B cell (primary cell): ENCODE results near the gene ZNF134. TPM values are rescaled to one million over a fixed set of nuclear protein-coding genes. Genes with fewer than 3 reads are reported as not detected.

Source experiments
- ATAC-seq: fragments of 200-7000 bp; cut with Tn5 transposase; one replicate; pipeline ENCODE4 v1.10.0; 2021; ENCODE audit warnings: low read depth, mild to moderate bottlenecking, moderate number of reproducible peaks, moderate library complexity
- CTCF ChIA-PET: fragments of 350-600 bp; sonication (Branson Sonifier 250); formaldehyde crosslinking; loops from one replicate; lab custom pipeline; 2021; ENCODE audit warnings: antibody characterized with exemption, inconsistent platforms; lab: Charles Lee
- POLR2A ChIA-PET: fragments of 350-600 bp; sonication (Branson Sonifier 250); formaldehyde crosslinking; loops from one replicate; lab custom pipeline; 2021; ENCODE audit warnings: antibody characterized with exemption; lab: Charles Lee
- DNase-seq: peaks from one replicate; pipeline ENCODE4 v3.0.0; 2013
- H2AFZ ChIP-seq: 2 replicates; pipeline ENCODE4 v1.6.1; 2012; ENCODE audit warnings: mild to moderate bottlenecking, low read depth, low read length; ENCODE audit not compliant: insufficient read depth, poor library complexity, severe bottlenecking
- H3K27ac ChIP-seq, 2 donors: 1 replicate in 1 of 2; 2 replicates in 1 of 2; pipeline ENCODE4 v1.5.1; 2012 to 2013; ENCODE audit warnings: low read length in 2 of 2, mild to moderate bottlenecking in 2 of 2, moderate library complexity in 1 of 2
- H3K27me3 ChIP-seq, 4 experiments: fragments of 200-600 bp in 1 of 4; sonication (generic) in 1 of 4; replicated peaks in 1 of 4; 1 replicate in 2 of 4; 2 replicates in 2 of 4; pipeline versions ENCODE4 v1.6.1 to v1.7.0; 2013 to 2016; ENCODE audit warnings: low read length in 3 of 4, mild to moderate bottlenecking in 2 of 4, mixed read lengths in 1 of 4, moderate library complexity in 1 of 4; ENCODE audit not compliant: insufficient read depth in 4 of 4, control insufficient read depth in 3 of 4; ENCODE audit errors: control extremely low read depth in 1 of 4
- H3K36me3 ChIP-seq, 2 experiments: replicated peaks in 1 of 2; 1 replicate in 1 of 2; 2 replicates in 1 of 2; pipeline versions ENCODE4 v1.6.1 to v1.7.1; 2013; ENCODE audit warnings: low read length in 1 of 2; ENCODE audit not compliant: insufficient read depth in 2 of 2, control insufficient read depth in 1 of 2; ENCODE audit errors: control extremely low read depth in 1 of 2, extremely low read depth in 1 of 2
- H3K4me1 ChIP-seq, 2 donors: fragments of 200-600 bp in 1 of 2; sonication (generic) in 1 of 2; 1 replicate in 1 of 2; 2 replicates in 1 of 2; pipeline versions ENCODE4 v1.5.1 to v1.6.1; 2013 to 2017; ENCODE audit warnings: low read length in 2 of 2; ENCODE audit not compliant: control insufficient read depth in 2 of 2, insufficient read depth in 2 of 2
- H3K4me2 ChIP-seq: replicated peaks from 2 replicates; pipeline ENCODE3; 2012; ENCODE audit warnings: mild to moderate bottlenecking, low read depth, low read length; ENCODE audit not compliant: poor library complexity, severe bottlenecking
- H3K4me3 ChIP-seq, 5 experiments: fragments of 200-600 bp in 1 of 5; sonication (generic) in 1 of 5; 1 replicate in 3 of 5; 2 replicates in 2 of 5; pipeline versions ENCODE4 v1.5.1 to v1.7.0; 2011 to 2016; ENCODE audit warnings: low read length in 4 of 5, mild to moderate bottlenecking in 4 of 5, low read depth in 2 of 5, control low read depth in 1 of 5, moderate library complexity in 1 of 5; ENCODE audit not compliant: insufficient read depth in 1 of 5; ENCODE audit errors: control extremely low read depth in 1 of 5, extremely low read depth in 1 of 5
- H3K79me2 ChIP-seq: fragments of 200-600 bp; sonication (generic); one replicate; pipeline ENCODE4 v1.6.0; 2016; ENCODE audit warnings: low read length; ENCODE audit not compliant: control insufficient read depth, insufficient read depth
- H3K9ac ChIP-seq: fragments of 200-600 bp; sonication (generic); 2 replicates; pipeline ENCODE4 v1.6.1; 2017; ENCODE audit warnings: mild to moderate bottlenecking, low read length, moderate library complexity
- H3K9me3 ChIP-seq, 3 donors: one replicate each; pipeline versions ENCODE4 v1.6.1 to v1.7.1; 2013; ENCODE audit warnings: low read length in 2 of 3; ENCODE audit not compliant: control insufficient read depth in 2 of 3, insufficient read depth in 1 of 3; ENCODE audit errors: control extremely low read depth in 1 of 3
- H4K20me1 ChIP-seq: 2 replicates; pipeline ENCODE4 v1.6.0; 2012; ENCODE audit warnings: mild to moderate bottlenecking, low read length; ENCODE audit not compliant: insufficient read depth, control insufficient read depth, poor library complexity, severe bottlenecking
- H3K27ac Mint-ChIP-seq: one replicate; pipeline ENCODE4 v1.8.0; 2021; ENCODE audit warnings: mixed read lengths
- H3K27me3 Mint-ChIP-seq: one replicate; pipeline ENCODE4 v1.8.0; 2021; ENCODE audit warnings: mixed read lengths
- H3K4me1 Mint-ChIP-seq: one replicate; pipeline ENCODE4 v1.8.0; 2021; ENCODE audit warnings: mixed read lengths
- H3K4me3 Mint-ChIP-seq: one replicate; pipeline ENCODE4 v1.8.0; 2021; ENCODE audit warnings: mixed read lengths
- H3K9me3 Mint-ChIP-seq: one replicate; pipeline ENCODE4 v1.8.0; 2022; ENCODE audit warnings: mixed read lengths; ENCODE audit not compliant: insufficient read depth
- EZH2 ChIP-seq: IDR thresholded peaks from 2 replicates; pipeline ENCODE4 v1.6.1; 2012; ENCODE audit warnings: borderline replicate concordance, low read depth, mild to moderate bottlenecking, moderate library complexity, low read length; ENCODE audit not compliant: insufficient read depth, poor library complexity, severe bottlenecking
- whole genome bisulfite sequencing: methylation state at CpG from one replicate; pipeline ENCODE4 v1.1.5; 2013; ENCODE audit warnings: missing lambda C conversion rate; ENCODE audit not compliant: insufficient coverage; 5-methylcytosine and 5-hydroxymethylcytosine counted together
- intact Hi-C: fragments of 100-400 bp; cut with micrococcal nuclease; formaldehyde crosslinking; loops from one replicate; pipeline ENCODE4 v1.10.0; 2022
- polyA plus RNA-seq: library from polyadenylated mRNA; depleted of rRNA; stranded (reverse); fragments of >200 nt; gene quantifications from 2 replicates; pipeline ENCODE4 v1.2.3, GENCODE V29; 2012
- total RNA-seq, 2 donors: library from RNA; stranded (reverse); fragments of 120-200 nt in 1 of 2; gene quantifications; 1 replicate in 1 of 2; 2 replicates in 1 of 2; pipeline versions ENCODE4 v1.2.3 to v1.2.4, GENCODE V29; 2013 to 2022
- TF ChIP-seq, protein P1 (sequence below): fragments of 200-600 bp; IDR thresholded peaks from one replicate; pipeline ENCODE4 v1.8.0; 2022; ENCODE audit warnings: antibody characterized with exemption, mild to moderate bottlenecking

The ZNF134 gene
- total and polyA plus RNA-seq, 2 donors (not counting 1 experiment from before 2014, with no cell fraction given), result 7.8 to 38.9 TPM

DNA sequence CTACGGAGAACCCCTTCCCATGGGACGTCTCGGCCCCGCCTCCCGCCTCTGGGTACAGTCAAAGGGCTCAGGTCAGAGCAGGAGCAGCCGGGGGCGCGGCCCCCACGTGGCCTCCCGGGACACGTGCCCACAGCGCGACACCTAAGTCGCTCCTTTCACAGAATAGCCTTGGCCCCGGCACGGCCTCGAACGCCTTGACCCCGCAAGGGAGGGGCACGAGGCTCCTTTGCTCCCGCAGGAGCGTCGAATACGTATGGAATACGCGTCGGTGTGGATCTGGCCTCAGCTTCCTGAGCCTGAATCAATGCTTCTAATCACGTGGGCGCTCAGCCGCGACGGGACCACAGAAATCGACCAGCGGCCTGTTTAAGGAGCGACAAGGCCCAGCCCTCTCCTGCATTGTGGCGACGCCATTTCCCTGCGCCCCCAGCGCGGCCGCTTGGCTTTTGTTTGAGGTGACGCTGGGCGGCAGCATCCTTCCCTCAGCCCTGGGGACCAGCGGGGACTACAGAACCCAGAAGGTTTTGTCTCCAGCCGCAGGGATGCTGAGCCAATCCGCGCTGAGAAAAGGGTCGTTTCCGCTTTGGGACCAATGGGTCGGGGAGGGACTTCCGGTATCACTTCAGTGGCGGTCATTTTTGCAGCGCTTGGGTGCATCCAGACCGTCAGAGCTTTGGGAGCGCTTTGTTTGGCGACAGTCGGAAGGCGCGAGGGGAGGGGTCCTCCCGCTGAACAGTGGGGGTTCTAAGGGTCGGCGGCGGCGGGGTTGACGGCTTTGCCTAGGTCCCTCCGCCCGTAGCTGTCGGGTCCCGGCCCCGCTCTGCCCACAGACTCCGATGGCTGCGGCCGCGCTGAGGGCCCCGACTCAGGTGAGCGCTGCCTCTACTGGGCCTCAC lies 30.3 kb upstream of the ZNF134 start, which contains the start of gene ZIK1:
Gene ZIK1, plus strand, starts transcription at position 625 of the 896 bp plus-strand sequence. Its CDS starts 212 bp downstream, at position 837.
- H3K4me1 Mint-ChIP-seq, result peaks cover 21% of the 10 kb centered on the region
- Histone ChIP-seq H2AFZ (peak within 1 kb of the TSS; percentile 98), H3K27ac (peak within 1 kb of the TSS; percentile 86 to 88), H3K36me3 (peaks cover 4 to 16% of the 10 kb centered on the region in 2 experiments), H4K20me1 (no peaks in the 10 kb centered on the region), H3K27me3 (no peaks in the 10 kb centered on the region), H3K4me2 (peak within 1 kb of the TSS; percentile 92), H3K4me3 (peak within 1 kb of the TSS; percentile 70 to 92 (median 77)), H3K4me1 (peaks cover 20 to 27% of the 10 kb centered on the region in 2 donors), H3K9me3 (peaks cover under 1 to 60% (median 30%) of the 10 kb centered on the region in 3 donors), H3K79me2 (peaks cover 32% of the 10 kb centered on the region), H3K9ac (peak within 1 kb of the TSS; percentile 83)
- H3K9me3 Mint-ChIP-seq, result peaks cover 14% of the 10 kb centered on the region
- ATAC-seq (peak; percentile 89), DNase-seq (peak; percentile 96)
- intact Hi-C loops, result loop anchor here (1.0 to 10.0 kb wide), 3 partner anchors 31 to 571 kb away; partner anchors contain the start of genes ZNF134, ZNF329 and ZNF551
- WGBS, result 7% methylated on average over 74 of the region's 76 CpGs
- ChIA-PET CTCF (no interaction called here), POLR2A (interaction anchor here (1.0 kb wide), 1 partner anchor 47 kb away, joined by 4 read pairs; no protein-coding TSS in a partner anchor)
- H3K27me3 Mint-ChIP-seq, result no peaks in the 10 kb centered on the region
- H3K4me3 Mint-ChIP-seq, result peak within 1 kb of the TSS; percentile 99
- TF ChIP-seq, protein P1, sequence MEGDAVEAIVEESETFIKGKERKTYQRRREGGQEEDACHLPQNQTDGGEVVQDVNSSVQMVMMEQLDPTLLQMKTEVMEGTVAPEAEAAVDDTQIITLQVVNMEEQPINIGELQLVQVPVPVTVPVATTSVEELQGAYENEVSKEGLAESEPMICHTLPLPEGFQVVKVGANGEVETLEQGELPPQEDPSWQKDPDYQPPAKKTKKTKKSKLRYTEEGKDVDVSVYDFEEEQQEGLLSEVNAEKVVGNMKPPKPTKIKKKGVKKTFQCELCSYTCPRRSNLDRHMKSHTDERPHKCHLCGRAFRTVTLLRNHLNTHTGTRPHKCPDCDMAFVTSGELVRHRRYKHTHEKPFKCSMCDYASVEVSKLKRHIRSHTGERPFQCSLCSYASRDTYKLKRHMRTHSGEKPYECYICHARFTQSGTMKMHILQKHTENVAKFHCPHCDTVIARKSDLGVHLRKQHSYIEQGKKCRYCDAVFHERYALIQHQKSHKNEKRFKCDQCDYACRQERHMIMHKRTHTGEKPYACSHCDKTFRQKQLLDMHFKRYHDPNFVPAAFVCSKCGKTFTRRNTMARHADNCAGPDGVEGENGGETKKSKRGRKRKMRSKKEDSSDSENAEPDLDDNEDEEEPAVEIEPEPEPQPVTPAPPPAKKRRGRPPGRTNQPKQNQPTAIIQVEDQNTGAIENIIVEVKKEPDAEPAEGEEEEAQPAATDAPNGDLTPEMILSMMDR, result no peak
- no peak for TF ChIP-seq EZH2
- peak within 1 kb of the TSS; percentile 96 for H3K27ac Mint-ChIP-seq
